ENCODE results near the gene GPX7.

GPX7 gene

DNA sequence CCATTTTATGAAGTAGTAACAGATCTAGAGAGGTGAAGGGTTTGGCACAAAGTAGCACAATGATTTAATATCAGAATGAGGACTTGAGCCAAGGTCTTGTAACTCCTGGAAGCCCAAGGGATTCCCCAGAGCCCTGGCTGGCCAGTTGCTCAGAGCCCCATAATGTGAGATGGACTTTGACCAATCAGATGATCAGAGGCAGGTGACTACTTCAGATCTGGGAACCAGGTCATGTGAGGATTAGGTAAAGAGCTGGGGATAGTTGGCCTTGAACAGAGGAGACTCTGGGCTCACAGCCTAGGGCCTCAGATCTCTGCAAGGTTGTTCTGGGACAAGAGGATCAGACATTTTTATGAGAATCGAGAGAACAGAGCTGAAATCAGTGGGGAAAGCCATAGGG, 49.7 kb downstream of the GPX7 start:
- Histone ChIP-seq H3K79me2 (no peaks in the 10 kb centered on the region), H3K4me3 (ENCODE audit: low read depth, low read length) (no peak overlapping the region), H3K4me1 (no peaks in the 10 kb centered on the region), H3K36me3 (ENCODE audit: control insufficient read depth, insufficient read depth, low read length) (no peaks in the 10 kb centered on the region), H3K9ac (no peak overlapping the region), H2AFZ (no peak overlapping the region), H3K27me3 (ENCODE audit: control insufficient read depth, insufficient read depth, low read length) (no peaks in the 10 kb centered on the region), H3K9me3 (ENCODE audit: control insufficient read depth, low read length) (no peaks in the 10 kb centered on the region), H3K4me2 (ENCODE audit: low read length) (no peak overlapping the region), H3K27ac (no peak overlapping the region)
- TF ChIP-seq, protein P1, sequence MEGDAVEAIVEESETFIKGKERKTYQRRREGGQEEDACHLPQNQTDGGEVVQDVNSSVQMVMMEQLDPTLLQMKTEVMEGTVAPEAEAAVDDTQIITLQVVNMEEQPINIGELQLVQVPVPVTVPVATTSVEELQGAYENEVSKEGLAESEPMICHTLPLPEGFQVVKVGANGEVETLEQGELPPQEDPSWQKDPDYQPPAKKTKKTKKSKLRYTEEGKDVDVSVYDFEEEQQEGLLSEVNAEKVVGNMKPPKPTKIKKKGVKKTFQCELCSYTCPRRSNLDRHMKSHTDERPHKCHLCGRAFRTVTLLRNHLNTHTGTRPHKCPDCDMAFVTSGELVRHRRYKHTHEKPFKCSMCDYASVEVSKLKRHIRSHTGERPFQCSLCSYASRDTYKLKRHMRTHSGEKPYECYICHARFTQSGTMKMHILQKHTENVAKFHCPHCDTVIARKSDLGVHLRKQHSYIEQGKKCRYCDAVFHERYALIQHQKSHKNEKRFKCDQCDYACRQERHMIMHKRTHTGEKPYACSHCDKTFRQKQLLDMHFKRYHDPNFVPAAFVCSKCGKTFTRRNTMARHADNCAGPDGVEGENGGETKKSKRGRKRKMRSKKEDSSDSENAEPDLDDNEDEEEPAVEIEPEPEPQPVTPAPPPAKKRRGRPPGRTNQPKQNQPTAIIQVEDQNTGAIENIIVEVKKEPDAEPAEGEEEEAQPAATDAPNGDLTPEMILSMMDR (IDR thresholded peaks at IDR 0.05): no peak

DNA sequence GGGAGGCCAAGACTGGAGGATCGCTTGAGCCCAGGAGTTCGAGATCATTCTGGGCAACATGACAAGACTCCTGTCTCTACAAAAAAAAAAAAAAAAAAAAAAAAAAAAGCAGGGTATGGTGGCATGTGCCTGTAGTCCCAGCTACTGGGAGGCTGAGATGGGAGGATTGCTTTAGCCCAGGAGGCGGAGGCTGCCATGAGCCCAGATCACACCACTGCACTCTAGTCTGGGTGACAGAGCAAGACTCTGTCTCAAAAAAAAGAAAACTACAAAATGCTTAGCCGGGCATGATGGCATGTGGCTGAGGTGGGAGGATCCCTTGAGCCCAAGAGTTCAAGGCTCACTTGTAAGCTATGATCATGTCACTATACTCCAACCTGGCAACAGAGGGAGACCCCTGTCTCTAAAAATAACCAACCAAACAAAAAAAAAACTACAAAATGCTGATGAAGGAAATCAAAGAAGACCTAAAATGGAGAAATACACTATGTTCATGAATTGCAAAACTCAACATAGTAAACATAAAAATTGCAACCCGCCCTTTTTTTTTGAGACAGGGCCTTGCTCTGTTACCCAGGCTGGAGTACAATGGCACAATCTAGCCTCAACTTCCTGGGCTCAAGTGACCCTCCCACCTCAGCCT, 51.2 kb downstream of the GPX7 start:
- no peak overlapping the region for H2AFZ ChIP-seq
- no peaks in the 10 kb centered on the region for H3K79me2 ChIP-seq
- H3K9ac ChIP-seq: no peak overlapping the region
- H3K4me2 ChIP-seq (ENCODE audit: low read length): no peak overlapping the region
- H3K36me3 ChIP-seq (ENCODE audit: control insufficient read depth, insufficient read depth, low read length): no peaks in the 10 kb centered on the region
- TF ChIP-seq, protein P1 (IDR thresholded peaks at IDR 0.05): no peak
- no peak overlapping the region for H3K27ac ChIP-seq
- no peak overlapping the region for H3K4me3 ChIP-seq (ENCODE audit: low read depth, low read length)
- no peaks in the 10 kb centered on the region for H3K9me3 ChIP-seq (ENCODE audit: control insufficient read depth, low read length)
- no peaks in the 10 kb centered on the region for H3K4me1 ChIP-seq
- no peaks in the 10 kb centered on the region for H3K27me3 ChIP-seq (ENCODE audit: control insufficient read depth, insufficient read depth, low read length)

DNA sequence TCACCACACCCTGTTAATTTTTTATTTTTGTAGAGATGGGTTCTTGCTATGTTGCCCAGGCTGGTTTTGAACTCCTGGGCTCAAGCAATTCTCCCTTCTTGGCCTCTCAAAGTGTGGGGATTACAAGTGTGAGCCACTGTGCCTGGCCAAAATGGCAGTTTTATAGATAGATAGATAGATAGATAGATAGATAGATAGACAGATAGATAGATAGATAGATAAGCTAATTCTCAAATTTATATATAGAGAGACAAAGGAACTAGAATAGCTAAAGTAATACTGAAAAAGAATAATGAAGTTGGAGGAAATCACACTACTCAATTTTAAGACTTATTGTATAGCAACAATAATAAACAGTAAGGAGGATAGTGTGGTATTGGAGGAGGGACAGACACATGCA, 51.9 kb downstream of the GPX7 start:
- no peak overlapping the region for H3K9ac ChIP-seq
- no peaks in the 10 kb centered on the region for H3K79me2 ChIP-seq
- no peak overlapping the region for H2AFZ ChIP-seq
- H3K4me2 ChIP-seq (ENCODE audit: low read length): no peak overlapping the region
- H3K9me3 ChIP-seq (ENCODE audit: control insufficient read depth, low read length): no peaks in the 10 kb centered on the region
- no peak overlapping the region for H3K4me3 ChIP-seq (ENCODE audit: low read depth, low read length)
- H3K27ac ChIP-seq: no peak overlapping the region
- no peaks in the 10 kb centered on the region for H3K27me3 ChIP-seq (ENCODE audit: control insufficient read depth, insufficient read depth, low read length)
- TF ChIP-seq, protein P1 (IDR thresholded peaks at IDR 0.05): no peak
- no peaks in the 10 kb centered on the region for H3K36me3 ChIP-seq (ENCODE audit: control insufficient read depth, insufficient read depth, low read length)
- no peaks in the 10 kb centered on the region for H3K4me1 ChIP-seq

DNA sequence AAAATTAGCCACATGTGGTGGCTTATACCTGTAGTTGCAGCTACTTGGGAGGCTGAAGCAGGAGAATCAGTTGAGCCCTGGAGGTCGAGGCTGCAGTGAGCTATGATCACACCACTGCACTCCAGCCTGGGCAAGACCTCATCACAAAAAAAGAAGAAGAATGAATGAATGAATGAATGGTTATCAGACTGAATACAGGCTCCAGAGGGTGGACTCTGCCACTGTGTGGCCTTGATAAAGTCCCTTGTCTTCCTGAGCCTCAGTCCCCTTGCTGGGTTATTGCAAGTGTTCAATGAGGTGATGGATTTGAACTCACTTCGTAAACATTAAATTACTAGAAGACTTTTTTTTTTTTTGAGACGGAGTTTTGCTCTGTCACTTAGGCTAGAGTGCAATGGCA, 55.5 kb downstream of the GPX7 start:
- no peak overlapping the region for H3K9ac ChIP-seq
- H3K4me3 ChIP-seq (ENCODE audit: low read depth, low read length): no peak overlapping the region
- no peaks in the 10 kb centered on the region for H3K4me1 ChIP-seq
- TF ChIP-seq, protein P1 (IDR thresholded peaks at IDR 0.05): no peak
- H3K27ac ChIP-seq: no peak overlapping the region
- no peaks in the 10 kb centered on the region for H3K79me2 ChIP-seq
- H3K4me2 ChIP-seq (ENCODE audit: low read length): no peak overlapping the region
- no peaks in the 10 kb centered on the region for H3K27me3 ChIP-seq (ENCODE audit: control insufficient read depth, insufficient read depth, low read length)
- H3K9me3 ChIP-seq (ENCODE audit: control insufficient read depth, low read length): no peaks in the 10 kb centered on the region
- H3K36me3 ChIP-seq (ENCODE audit: control insufficient read depth, insufficient read depth, low read length): no peaks in the 10 kb centered on the region
- H2AFZ ChIP-seq: no peak overlapping the region
